IPS-15b (cell line): ENCODE data around the gene GHRH.

Experiments
- H3K27me3 ChIP-seq: one replicate; pipeline ENCODE4 v1.6.1; 2013; ENCODE audit warnings: low read length; ENCODE audit not compliant: control insufficient read depth, insufficient read depth
- H3K36me3 ChIP-seq: one replicate; pipeline ENCODE4 v1.6.1; 2013; ENCODE audit warnings: low read length; ENCODE audit not compliant: control insufficient read depth, insufficient read depth
- H3K4me1 ChIP-seq: one replicate; pipeline ENCODE4 v1.6.1; 2013; ENCODE audit warnings: mild to moderate bottlenecking, low read length; ENCODE audit not compliant: control insufficient read depth, insufficient read depth
- H3K4me3 ChIP-seq: one replicate; pipeline ENCODE4 v1.5.1; 2013; ENCODE audit warnings: low read depth, low read length
- H3K9ac ChIP-seq: one replicate; pipeline ENCODE4 v1.6.1; 2013; ENCODE audit warnings: low read depth, mild to moderate bottlenecking, low read length
- H3K9me3 ChIP-seq: one replicate; pipeline ENCODE4 v1.6.1; 2013; ENCODE audit warnings: mild to moderate bottlenecking, low read length; ENCODE audit not compliant: control insufficient read depth, insufficient read depth

Gene GHRH

DNA sequence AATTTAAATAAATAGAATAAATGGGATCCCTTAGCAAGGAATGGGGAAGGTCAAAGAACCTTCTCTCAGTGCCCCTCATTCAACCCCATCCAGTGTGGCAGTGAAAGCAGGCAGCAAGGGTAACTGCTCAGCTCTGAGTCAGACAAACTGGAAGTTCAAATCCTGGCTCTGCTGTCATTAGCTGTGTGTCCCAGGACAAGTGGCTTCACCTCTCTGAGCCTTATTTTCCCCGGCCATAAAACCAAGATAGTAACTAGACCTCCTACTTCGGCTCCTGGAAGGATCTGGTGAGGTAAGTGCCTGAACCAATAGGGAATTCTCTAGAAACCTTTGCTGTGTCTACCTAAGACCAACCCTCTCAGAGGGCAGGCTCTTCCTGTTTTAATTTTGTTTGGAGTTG is 4.1 kb downstream of the GHRH start:
- H3K4me3 ChIP-seq: no peak overlapping the region
- H3K4me1 ChIP-seq: peaks cover 5% of the 10 kb centered on the region
- H3K9ac ChIP-seq: no peak overlapping the region
- H3K27me3 ChIP-seq: no peaks in the 10 kb centered on the region
- no peaks in the 10 kb centered on the region for H3K36me3 ChIP-seq
- H3K9me3 ChIP-seq: no peaks in the 10 kb centered on the region

DNA sequence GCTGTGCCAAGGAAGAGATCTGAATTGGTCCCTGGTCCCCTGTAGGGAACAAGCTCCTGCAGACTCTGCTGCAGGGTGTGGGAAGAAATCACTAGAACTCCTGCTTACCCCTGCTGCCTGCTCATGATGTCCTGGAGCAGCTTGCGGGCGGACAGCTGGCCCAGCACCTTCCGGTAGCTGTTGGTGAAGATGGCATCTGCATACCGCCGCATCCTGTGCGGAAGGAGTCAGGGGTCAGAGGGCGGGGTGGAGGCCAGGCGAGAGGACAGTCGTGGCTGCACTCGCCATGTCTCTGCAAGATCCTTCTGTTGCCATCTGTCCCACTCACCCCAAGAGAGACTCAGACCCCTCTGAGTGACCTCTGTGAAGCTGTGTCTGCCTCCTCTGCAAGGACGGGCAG is 5.3 kb downstream of the GHRH start:
- Histone ChIP-seq H3K36me3 (no peaks in the 10 kb centered on the region), H3K27me3 (no peaks in the 10 kb centered on the region), H3K4me3 (no peak overlapping the region), H3K9me3 (no peaks in the 10 kb centered on the region), H3K9ac (no peak overlapping the region), H3K4me1 (peaks cover 13% of the 10 kb centered on the region)

DNA sequence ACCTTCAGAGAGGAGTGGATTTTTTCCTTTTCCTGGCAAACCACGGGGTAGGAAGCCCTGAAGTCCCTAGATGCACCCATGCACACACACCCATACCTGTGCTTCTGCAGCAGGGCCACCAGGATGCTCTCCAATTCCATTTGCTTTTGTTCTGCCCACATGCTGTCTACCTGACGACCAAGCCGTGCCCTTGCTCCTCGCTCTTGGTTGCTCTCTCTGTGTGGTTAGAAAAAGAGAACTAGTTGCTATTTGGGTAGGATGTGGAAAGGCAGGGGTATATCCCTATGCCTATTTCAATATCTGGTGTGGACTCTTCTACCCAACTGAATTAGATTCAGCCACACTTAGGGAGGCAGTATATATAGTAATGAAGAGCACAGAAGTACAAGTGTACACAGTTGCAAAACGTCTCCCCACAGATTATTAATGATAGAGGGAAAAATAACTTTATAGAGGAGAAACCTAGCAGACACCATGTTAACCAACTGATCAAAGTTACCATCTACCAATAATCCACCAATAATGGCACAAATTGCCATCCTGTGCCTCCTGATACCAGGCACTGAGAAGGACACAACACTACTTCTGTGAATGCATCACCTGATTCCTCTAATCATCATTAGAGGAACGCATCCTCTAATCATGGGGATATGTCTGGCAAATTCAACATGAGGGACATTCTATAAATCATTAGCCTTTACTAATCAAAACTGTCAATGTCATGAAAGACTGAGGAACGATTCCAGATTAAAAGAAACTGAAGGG is 7.3 kb downstream of the GHRH start:
- Histone ChIP-seq H3K9ac (no peak overlapping the region), H3K4me1 (peaks cover 13% of the 10 kb centered on the region), H3K27me3 (no peaks in the 10 kb centered on the region), H3K9me3 (no peaks in the 10 kb centered on the region), H3K36me3 (no peaks in the 10 kb centered on the region), H3K4me3 (no peak overlapping the region)

DNA sequence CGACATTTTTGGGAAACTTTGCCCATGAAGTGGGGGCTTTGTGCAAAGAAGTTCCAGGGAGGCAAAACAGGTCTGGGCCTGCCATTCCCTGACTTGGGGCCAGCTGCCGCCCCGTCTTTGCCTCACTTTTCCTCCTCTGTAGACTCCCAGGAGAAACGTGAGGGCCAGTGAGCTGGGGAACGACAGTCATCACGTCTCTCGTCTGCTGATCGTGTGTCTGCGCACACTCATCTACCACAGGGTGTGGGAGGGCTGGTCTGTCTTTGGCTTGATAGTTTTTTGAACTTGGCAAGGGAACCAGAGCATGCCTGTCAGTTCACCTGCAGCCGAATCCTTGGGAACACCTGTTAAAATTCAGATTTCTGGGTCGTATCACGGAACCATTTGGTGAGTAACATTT is 8.5 kb downstream of the GHRH start:
- H3K9me3 ChIP-seq: no peaks in the 10 kb centered on the region
- peak overlapping the region; percentile 12 for H3K9ac ChIP-seq
- no peaks in the 10 kb centered on the region for H3K36me3 ChIP-seq
- peaks cover 10% of the 10 kb centered on the region for H3K4me1 ChIP-seq
- no peak overlapping the region for H3K4me3 ChIP-seq
- H3K27me3 ChIP-seq: no peaks in the 10 kb centered on the region

DNA sequence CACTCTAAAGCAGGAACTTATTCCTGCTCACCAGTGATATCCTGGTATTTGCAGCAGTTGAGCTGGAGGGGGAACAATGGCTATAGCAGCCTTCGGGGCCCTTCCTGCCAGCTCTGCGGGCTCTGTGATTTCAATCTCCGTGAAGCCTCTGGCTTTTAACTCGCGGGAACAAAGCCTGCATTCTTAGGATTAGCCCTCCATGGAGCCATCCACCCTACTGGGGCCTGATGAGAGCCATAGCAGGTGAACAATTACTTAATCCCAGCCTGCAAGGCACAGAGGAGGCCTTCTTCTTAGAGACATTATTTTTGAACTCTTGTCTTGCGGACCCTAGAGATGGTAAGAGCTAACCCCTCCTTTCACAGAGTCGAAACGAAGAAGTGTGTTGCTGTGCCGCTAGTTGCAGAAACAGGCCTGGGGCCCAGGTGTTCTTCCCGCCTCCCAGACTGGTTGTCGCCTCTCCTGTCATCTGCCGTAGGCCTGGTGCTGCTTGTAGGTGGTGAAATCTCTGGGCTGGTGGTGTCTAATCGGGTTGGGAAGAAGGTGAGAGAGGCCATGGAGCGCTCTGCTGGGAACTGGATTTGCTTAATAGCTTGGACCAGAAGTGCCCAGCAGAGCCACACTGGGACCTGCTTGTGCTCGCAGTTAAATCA is 9.7 kb downstream of the GHRH start:
- Histone ChIP-seq H3K4me3 (no peak overlapping the region), H3K27me3 (no peaks in the 10 kb centered on the region), H3K9ac (no peak overlapping the region), H3K4me1 (peaks cover 7% of the 10 kb centered on the region), H3K9me3 (no peaks in the 10 kb centered on the region), H3K36me3 (no peaks in the 10 kb centered on the region)

DNA sequence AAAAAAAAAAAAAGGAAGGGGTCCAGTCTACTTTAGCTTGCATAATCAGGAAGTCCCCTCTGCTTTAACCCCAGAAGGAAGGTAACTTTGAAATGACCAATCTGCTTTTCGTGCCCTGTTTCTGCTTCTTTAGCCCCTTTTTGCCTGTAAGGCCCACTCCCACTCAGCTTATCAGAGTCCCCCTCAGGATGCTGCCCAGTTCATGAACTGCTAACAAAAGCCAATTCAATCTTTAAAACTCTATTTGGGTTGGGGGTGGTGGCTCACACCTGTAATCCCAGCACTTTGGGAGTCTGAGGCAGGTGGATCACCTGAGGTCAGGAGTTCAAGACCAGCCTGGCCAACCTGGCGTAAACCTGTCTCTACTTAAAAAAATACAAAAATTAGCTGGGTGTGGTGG is 12.3 kb downstream of the GHRH start:
- Histone ChIP-seq H3K36me3 (peaks cover 3% of the 10 kb centered on the region), H3K4me1 (peaks cover 15% of the 10 kb centered on the region), H3K9ac (no peak overlapping the region), H3K4me3 (no peak overlapping the region), H3K27me3 (no peaks in the 10 kb centered on the region), H3K9me3 (no peaks in the 10 kb centered on the region)

DNA sequence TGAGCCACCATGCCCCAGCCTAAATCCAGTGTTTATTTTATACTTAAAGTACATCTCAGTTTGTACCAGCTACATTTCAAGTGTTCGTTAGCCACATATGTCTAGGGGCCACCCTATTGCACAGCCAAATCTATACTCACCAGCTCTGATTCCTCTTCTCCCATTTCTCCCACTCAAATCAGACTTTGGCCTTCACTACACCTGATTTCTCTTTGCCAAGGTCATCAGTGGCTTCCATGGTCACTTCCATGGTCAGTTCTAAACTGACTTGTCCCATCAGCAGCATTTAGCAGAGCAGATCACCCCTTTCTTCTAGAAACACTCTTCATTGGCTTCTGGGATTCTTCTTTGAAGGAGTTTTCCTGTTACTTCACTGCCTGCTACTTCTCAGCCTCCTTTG is 14.1 kb downstream of the GHRH start:
- Histone ChIP-seq H3K9me3 (no peaks in the 10 kb centered on the region), H3K36me3 (peaks cover 14% of the 10 kb centered on the region), H3K27me3 (no peaks in the 10 kb centered on the region), H3K4me3 (no peak overlapping the region), H3K9ac (no peak overlapping the region), H3K4me1 (peaks cover 15% of the 10 kb centered on the region)

DNA sequence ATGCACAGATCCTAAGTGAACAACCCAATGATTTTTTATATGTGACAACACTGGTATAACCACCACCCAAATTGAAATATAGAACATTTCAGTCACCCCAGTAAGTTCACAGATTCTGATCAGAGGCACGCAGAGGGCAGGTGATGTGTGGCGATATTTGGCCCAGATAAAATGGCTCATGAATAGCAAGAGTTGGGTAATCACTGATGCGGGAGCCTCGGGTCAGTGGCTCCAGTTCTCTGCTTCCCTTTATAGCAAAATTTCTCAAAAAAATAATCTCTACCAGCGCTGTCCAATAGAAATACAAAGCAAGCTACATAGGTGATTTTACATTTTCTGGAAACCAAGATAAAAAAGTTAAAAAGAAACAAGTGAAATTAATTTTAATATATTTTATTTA is 14.9 kb downstream of the GHRH start:
- H3K9ac ChIP-seq: no peak overlapping the region
- no peaks in the 10 kb centered on the region for H3K9me3 ChIP-seq
- H3K4me3 ChIP-seq: no peak overlapping the region
- H3K4me1 ChIP-seq: peaks cover 12% of the 10 kb centered on the region
- no peaks in the 10 kb centered on the region for H3K27me3 ChIP-seq
- peaks cover 23% of the 10 kb centered on the region for H3K36me3 ChIP-seq

DNA sequence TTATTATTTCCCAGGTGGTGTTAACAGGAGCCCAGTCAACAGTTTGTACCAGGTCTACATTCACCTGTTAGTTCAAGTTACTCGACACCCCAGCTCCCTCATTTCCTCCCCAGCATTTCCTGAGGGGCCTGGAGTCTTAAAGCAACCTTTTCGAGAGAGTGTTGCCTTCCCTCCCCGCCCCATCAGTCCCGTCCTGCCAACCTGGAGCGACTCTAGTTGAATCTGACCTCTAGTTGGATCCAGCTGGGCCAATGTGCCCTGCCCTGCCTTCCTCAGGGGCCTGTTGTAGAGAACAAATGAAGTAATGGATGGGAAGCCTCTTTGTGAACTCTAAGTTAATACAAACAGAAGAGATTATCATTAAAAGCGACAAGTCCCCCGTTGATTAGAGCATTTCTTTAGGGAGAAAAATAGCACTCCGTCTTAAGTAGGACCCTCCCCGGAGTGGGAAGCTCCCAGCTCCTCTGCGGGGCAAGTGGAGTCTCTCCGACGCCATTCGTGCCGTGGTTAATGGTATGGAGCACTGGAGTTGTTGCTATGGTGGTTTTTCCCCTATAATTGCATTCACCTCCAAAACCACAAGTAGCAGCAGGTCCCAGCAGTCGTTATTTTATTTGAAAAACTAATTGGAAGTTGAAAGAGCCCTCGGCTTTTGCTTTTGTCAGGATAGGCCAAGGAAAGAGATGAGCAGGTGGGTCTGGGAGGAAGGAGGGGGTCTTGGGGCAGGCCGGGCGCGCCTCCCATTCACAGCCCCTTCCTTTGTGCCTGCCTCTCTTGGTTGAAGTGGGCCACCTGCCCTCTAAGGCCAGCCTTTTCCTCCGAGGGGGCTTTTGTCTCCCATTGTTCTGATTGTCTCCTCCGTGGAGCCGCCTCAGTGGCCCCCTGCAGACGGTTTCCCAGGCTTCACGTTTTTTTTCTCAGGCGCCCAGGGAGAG is 16.1 kb downstream of the GHRH start:
- peaks cover 8% of the 10 kb centered on the region for H3K4me1 ChIP-seq
- H3K36me3 ChIP-seq: peaks cover 33% of the 10 kb centered on the region
- H3K9me3 ChIP-seq: no peaks in the 10 kb centered on the region
- no peak overlapping the region for H3K4me3 ChIP-seq
- no peaks in the 10 kb centered on the region for H3K27me3 ChIP-seq
- no peak overlapping the region for H3K9ac ChIP-seq

DNA sequence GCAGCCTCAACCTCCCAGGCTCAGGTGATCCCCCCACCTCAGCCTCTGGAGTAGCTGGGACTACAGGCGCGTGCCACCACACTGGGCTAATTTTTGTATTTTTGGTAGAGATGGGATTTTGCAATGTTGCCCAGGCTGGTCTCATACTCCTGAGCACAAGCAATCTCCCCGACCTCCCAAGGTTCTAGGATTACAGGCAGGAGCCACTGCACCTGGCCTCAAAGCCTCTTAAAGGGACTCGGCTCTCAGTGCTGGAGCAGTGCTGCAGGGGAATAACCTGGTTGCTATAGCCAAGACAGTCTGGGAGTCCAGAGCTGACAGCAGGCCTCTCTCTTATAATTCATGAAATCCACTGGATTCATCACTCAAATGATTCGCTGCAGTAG is 17.0 kb downstream of the GHRH start:
- Histone ChIP-seq H3K27me3 (no peaks in the 10 kb centered on the region), H3K36me3 (peaks cover 39% of the 10 kb centered on the region), H3K4me3 (no peak overlapping the region), H3K9ac (no peak overlapping the region), H3K4me1 (peaks cover 8% of the 10 kb centered on the region), H3K9me3 (no peaks in the 10 kb centered on the region)

DNA sequence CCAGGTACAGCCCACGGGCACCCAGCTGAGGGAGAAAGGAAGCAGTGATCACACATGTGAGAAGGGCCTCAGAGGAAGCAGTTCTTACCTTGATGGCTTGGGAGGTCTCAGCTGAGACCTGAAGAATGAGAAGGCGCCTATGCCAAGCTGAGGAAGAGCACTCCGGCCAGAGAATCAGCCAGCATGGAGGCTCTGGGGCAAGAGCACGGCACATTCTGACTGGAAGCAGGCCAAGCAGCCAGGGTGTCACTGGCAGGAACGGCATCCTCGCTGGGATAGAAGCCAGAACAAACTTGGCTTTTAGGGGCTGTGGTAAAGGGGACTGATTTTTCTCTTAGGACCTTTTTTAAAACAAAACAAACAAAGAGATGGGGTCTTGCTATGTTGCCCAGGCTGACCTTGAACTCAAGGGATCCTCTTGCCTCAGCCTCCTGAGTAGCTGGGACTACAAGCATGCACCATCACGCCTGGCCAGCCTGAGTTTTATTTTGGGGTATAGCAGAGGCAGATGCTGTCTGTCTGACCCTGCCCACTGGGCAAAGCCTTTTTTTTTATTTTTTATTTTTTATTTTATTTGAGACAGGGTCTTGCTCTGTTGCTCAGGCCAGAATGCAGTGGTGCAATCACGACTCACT is 17.6 kb downstream of the GHRH start:
- H3K4me3 ChIP-seq: no peak overlapping the region
- H3K9me3 ChIP-seq: no peaks in the 10 kb centered on the region
- peaks cover 42% of the 10 kb centered on the region for H3K36me3 ChIP-seq
- H3K9ac ChIP-seq: peak overlapping the region; percentile 24
- no peaks in the 10 kb centered on the region for H3K27me3 ChIP-seq
- peaks cover 8% of the 10 kb centered on the region for H3K4me1 ChIP-seq
